Stimulated activated CD4-positive, alpha-beta T cell treated with anti-CD3 and anti-CD28 coated beads, Interleukin-12 subunit alpha, Interleukin-12 subunit beta, amount 100 ng/mL, for 4 hours (primary cell): ENCODE data around the gene STBD1.
"Not testable (repeated sequence)": the region's sequence is repeated elsewhere in the genome, so short reads cannot be mapped to it uniquely, and the experiment has no call there.

Experiments
- DNase-seq: peaks from one replicate; pipeline ENCODE4 v3.0.0-alpha.2; 2020

STBD1 gene

DNA sequence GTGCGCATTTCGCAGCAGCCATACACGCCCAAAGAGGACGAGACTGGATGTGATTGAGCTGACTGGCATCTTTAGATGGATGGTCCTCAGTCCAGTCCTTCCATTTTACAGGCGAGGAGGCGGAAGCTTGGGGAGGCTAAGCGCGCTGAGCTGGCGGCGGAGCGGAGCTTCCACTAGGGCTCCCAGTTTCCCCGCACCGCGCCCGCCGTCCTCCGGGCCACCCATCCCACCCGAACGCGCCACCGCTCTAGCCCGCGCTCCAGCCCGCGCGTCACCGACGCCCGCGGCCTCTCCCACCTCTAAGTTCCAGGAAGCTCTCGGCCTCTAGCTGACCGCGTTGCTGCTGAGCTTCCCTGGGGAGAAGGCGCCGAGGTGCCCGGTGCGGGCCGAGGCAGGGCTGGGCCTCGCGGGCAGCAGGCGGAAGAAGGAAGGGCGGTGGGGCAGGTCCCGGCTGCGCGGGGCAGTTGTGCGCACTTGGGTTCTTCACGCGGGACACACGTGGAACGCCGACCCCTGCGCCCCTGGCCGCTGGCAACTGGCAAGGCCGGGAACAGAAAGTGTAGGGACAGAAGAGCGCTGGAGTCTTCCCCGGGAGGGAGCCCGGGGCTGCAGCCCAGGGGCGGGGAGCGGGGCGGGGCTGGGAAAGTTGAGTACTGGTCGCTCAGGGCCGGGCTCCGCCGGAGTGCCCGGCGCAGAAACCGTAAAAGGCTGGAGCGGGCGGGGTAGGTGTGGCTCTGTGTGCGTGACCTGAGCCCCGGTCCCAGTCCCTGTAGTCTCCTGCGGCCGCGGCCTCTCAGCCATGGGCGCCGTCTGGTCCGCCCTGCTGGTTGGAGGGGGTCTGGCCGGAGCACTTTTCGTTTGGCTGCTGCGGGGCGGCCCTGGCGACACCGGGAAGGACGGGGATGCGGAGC, at the start of gene STBD1:
STBD1 (plus strand) TSS at position 763 of the 911 bp plus-strand sequence; CDS start at position 800, 37 bp downstream.
- peak; percentile 29 for DNase-seq

DNA sequence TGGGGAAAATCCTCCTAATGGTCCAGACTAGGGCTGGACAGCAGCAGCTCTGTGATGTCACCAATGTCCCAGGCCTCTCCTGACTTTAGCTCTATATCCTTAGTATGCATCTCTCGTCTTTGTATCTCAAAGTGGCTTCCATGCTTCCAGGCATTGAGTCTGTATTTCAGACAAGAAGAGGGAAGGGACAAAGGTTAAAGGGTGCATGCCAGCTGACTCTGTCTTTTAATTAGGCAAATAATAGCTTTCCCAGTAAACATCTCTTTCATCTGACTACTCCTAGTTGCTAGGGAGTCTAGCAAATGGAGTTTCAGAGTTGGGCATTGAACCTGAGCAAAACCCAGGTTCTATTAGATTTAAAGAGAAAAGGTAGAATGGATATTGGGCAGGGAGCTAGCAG, 49.6 kb upstream of the STBD1 start:
- DNase-seq = no peak

DNA sequence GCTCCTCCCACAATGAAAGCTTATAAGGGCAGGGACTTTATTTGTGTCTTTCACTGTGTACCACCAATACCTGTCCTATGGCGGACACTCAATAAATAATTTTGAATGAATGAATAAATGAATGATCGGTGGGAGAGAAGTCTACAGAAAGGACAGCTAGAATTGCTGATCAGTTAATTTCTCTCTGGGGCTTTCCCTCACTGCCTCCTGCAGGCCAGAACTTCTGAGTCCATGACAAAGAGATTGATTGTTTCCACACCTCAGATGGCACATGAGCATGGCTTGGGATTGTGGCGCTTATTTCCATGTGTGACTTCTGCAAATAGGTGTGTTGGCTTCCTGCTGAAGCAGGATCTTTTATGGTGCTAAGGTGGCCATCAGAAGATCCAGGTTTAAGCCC, 48.7 kb upstream of the STBD1 start:
- no peak for DNase-seq

DNA sequence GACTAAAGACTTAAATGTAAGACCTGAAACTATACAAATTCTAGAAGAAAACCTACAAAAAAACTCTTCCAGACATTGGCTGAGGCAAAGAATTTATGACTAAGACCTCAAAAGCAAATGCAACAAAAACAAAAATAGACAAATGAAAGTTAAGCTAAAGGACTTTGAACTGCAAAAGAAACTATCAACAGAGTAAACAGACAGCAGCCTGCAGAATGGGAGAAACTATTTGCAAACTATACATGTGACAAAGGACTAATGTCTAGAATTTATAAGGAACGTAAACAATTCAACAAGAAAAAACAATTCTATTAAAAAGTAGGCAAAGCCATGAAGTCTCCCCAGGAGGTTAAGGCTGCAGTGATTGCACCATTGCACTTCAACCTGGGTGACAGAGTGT, 46.0 kb upstream of the STBD1 start:
- DNase-seq = no peak

DNA sequence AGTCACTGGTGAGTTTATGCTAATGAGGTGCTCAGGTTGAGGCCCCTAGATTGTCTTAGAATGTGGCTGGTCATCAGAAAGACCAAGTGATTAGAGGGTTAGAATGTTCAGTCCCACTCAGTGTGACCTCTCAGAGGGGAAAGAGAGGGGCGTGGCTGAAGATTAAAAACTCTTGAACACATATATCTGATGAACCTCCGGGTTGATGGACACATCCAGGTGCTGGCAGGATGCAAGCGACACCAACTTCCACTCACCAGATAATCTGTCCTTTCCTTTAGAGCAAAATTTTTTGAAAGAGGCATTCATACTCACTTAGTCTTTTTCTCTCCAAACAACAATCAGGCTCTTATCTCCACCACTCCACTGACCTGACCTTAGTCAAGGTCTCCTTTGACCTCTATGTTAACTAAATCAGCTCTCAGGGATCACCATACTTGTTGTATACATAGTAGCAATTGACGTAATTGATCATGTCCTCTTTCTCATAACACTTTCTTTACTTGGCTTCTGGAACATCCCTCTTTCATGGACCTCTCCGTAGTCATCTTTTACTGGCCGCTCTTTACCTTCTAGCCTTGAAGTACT, 40.8 kb upstream of the STBD1 start:
- no peak for DNase-seq

DNA sequence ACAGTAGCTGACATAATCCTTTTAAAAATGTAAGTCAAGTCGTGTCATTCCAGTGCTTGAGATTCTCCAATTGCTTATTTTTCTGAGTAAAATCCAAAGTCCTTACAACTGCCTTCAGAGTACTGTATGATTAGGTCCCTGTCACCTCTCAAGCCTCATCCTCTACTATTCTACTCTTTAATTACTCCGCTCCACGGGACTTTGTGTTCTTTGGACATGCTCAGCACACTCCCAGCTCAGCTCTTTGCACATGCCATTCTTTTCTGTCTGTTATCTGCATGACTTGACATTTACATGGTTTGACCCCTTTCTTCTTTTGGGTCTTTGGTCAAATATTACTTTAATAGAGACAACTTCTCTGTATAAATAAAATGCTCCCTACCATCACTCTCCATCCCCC, 39.9 kb upstream of the STBD1 start:
- no peak for DNase-seq

DNA sequence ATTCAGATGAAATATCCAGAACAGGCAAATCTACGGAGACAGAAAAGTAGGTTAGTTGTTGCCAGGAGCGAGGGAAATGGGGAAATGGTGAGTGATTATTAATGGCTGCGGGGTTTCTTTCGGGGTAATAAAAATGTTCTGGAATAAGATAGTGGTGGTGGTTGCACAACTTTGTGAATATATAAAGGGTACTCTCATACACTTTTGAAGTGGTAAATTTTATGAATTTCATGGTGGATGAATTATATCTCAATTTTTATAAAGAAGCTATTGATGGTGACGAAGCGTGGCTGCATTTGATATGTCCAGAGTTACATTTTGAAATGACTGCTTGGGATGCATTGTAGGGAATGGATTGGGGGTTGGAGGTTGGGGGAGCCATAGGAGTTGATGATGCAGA, 38.7 kb upstream of the STBD1 start:
- no peak for DNase-seq

DNA sequence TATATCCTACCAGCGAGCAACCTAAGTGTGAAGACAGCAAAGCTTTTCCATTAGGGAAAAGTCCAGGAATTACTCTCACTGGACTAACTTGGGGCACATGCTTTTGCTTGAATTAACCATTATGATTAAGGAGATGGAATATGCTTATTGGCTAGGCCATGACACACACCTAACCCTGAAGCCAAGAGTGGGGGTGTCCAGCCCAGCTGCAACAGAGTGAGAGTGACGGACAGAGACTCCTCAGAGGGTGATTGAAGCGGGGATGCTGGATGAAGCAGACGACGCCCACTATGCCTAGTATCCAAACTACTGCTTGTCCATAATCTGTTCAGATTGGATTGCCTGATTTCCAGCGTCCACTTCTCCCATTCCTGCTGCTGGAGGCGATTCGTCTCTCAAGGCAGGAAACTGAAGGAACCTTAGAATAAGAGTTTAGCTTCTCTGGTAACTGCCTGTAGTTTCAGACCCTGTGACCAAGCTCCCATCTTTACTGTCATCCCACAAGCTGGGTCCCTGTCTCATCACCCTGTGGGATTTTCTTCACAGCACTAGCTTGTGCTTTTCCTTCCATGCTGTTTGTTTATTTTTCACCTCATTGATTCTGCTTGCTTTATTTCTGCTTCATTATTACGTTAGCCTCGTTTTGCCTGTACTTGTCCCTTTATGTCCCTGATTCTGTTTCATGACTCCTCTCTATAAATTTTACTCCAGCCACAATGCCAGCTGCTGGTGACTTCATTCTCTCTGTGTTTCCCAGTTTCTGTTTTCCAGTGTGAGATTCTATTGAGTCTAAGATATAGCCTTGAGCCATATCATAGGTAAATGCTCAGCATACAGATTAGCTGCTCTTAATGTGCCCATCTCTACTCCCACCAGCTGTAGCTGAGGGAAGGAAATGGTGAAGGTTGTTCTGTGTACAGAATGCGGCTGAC, 36.0 kb upstream of the STBD1 start:
- DNase-seq = no peak

DNA sequence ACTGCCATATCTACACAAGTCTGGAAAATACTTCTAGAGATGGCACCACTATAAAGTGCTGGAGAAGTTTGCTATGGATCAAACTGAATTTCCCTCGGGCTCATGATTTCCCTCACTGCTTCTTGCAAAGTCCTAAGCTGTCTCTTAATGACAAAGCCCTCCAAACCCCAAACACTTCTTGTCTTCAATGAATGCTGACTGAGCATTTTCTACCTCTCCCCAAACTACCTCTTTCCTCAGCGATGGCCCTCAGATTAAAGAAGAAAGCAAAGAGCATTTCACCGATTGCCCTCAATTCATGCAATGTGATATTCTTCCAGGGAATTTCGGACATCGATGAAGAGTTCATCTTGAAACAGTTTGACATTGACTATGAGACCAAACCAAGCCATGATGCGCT, 35.3 kb upstream of the STBD1 start:
- DNase-seq = no peak

DNA sequence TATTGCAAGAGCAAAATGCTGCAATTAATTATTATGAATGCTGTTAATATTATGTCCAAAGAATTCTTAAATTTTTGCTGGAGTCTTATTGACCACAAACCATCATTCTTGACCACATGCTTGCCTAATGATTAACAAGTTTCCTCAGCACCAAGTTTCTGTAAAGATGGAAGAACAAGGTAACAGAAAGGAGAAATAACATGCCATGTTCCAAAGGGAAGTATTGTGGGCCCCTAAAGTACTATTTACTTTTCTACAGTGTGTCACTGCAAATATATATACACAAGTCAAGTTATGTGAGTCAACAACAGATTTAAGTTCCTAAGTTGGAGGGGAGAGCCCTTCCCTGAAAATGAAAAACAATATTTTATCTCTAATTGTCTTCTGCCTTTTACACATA, 34.5 kb upstream of the STBD1 start:
- DNase-seq = no peak

DNA sequence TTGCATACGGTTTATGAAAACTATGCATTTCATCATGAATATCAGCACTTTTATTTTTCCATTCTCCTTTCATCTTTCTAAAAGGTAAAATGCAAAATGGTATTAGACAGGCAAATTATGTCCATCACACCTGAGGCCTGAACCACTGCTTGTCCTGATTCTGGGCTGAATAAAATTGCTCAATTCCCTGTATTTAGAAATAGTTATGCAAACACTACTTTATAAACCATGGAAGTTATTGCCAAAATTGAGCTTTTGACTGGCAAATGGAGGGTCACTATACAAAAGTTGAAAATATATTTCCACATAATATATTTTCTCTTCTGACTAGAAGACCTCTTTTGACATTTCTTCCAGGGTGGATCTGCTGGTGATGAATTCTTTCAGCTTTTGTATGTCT, 34.0 kb upstream of the STBD1 start:
- no peak for DNase-seq

DNA sequence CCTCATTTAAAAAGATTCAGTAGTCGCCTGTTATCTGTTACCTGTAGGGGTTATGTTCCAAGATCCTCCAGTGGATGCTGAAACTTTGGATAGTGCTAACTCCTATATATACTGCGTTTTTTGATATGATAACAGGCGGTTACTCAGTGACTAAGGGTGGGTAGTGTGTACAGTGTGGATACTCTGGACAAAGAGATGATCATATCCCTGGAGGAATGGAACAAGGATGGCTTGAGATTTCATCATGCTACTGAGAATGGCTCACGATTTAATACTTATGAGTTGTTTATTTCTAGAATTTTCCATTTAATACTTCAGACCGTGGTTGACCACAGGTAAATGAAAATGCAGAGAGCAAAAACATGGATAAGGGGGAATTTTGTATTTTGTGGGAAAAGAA, 33.5 kb upstream of the STBD1 start:
- DNase-seq = no peak

DNA sequence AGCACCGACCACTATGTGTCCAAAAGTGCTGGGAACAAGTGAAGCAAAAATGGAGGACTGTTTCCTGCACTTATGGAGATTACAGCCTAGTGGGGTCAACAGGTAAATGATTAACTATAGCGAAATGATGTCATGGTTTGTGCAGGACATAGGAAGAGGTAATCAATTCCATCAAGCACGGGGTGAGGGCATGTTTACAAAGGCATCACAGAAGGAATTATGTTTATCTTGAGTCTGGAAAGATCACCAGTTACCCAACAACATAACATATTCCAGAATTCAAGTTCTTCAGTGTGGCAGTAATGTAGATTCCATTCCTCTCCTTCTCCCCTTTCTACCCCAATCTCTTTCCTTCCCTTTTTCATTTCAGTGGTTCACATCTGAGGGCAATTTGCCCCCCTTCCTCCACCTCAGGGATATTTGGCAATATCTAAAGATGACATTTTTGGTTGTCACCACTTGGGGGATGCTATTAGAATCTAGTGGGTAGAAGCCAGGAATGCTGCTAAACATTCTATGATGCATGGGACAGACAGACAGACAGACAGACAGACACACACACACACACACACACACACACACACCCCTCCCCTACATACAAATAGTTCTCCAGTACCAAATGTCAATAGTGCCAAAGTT, 30.9 kb upstream of the STBD1 start:
- DNase-seq = no peak

DNA sequence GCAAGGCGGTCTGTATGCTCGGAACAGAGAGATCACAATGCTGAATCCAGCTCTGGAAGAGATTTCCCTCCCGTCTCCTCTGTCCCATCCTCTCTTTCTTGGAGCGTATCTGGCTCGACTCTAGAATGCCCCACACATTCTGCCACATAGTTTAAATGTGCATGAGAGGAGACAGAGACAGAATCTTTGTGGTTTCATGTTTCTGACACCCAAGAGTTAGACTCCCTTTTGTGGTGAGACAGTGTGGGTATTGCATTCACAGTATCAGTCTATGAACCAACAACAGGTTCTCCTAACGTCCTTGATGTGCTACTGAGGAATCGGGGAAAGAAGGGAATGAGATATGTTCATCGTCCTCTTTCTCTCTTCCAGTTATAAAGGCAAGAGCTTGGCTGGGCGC, 29.7 kb upstream of the STBD1 start:
- DNase-seq = no peak

DNA sequence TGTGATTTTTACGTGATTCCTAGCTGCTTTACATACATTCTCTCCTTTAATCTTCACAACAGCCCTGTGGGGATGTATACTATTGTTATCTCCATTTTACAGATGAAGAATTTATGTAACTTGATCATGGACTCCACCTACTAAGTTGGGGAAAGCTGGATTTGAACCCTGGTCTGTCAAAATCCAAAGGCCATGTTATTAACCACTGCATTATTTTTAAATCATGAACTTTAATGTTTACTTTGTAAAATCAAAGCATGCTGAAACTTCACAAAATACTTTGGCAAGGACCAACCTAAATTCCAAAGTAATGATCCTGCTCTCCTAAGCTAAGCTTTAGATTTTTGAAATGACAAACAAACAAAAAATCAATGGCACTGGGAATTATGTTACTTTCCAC, 28.9 kb upstream of the STBD1 start:
- no peak for DNase-seq

DNA sequence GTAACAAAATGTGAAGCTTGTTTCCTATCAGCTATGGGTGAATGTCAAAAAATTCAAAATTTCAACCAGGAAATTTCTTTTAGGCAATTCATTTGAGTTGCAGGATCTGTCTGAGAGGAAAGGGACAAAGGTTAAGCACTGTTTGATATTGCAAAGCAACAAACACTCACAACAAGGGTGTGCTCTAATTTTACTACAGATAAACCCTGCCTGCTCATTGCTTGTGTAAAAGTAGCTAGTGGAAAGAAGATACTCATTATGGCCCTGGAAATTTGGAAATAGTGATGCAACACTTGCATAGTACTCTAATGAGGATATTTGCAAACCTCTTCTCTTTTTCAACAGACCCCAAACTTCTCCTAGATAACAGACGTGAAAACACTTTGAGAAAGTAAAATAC, 27.9 kb upstream of the STBD1 start:
- no peak for DNase-seq

DNA sequence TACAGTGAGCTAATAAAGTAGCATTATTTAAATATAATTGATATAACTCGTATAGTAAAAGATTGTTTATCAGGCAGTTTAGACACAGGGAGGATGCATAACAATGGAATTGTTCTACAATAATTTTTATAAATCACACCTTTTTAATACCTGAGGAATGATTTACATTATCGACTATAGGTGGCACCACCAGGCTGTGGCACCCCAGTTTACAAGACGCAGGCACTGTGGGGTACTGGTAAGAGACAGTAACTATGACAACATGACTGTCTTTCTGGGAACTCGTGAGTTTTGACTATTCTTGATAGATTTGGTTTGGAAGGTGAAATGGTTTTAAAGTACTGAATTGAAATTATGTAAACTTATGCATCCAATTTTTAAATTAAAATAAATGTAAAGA, 27.1 kb upstream of the STBD1 start:
- DNase-seq = peak; percentile 7

DNA sequence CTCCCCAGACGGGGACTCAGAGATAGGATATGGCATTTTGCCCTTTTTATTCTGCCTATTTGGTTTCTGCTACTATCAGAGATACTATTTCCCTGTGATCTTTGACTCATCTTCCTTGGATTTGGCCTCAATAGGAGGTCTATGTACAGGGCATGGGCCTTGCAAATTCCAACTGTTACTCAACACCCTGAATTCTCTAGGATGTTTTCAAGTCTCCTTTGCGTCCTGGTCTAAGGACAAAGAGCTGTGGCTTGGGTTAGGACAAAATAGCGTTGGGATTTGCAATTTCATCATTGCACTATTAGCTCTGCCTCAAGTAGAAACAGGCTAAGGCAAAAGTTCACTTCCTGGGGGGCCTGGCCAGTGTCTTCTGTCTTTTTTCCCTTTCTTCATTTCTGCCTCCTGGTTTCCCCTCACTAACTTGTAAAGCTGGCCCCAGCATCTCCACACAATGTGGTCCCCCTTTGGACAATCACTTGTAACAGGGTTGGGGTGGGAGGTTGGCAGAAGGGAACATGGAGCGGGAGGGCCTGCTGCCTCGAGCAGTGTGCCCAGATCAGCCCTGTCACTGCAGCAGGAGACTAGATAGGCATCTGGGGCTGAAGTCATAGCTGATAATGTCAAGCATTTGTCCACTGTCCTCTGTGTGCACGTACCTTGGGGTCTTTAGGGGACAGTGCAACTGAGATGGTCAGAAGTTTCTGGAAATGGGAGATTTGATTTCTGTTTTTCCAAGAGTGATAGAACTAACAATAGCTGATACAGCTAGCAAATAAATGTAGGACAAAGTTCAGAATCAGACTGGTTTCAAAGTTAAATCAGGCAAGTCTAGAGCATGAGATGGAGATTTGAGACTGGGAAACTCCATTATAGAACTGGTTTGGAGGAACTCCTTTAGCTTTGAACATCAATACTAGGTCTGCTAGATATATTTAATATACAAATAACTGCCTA, 25.8 kb upstream of the STBD1 start:
- DNase-seq = no peak

DNA sequence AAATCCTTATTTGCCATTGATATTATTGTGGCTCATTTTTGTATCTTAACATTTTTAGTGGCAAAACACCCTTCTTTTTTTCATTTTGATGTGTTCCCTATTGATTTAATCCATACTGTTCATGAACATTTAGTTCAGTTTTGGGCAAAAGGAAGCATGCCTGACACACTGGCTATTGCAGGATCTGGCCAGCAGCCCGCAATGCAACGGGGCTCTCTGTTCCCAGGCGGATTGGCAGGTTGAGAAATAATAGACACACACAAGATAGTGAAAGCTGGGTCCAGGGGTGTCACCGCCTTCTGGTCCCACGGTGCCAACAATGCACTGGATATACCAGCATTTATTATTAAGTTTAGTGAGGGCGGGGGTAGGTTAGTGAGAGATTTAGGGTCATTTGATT, 24.9 kb upstream of the STBD1 start:
- not testable (repeated sequence) for DNase-seq

DNA sequence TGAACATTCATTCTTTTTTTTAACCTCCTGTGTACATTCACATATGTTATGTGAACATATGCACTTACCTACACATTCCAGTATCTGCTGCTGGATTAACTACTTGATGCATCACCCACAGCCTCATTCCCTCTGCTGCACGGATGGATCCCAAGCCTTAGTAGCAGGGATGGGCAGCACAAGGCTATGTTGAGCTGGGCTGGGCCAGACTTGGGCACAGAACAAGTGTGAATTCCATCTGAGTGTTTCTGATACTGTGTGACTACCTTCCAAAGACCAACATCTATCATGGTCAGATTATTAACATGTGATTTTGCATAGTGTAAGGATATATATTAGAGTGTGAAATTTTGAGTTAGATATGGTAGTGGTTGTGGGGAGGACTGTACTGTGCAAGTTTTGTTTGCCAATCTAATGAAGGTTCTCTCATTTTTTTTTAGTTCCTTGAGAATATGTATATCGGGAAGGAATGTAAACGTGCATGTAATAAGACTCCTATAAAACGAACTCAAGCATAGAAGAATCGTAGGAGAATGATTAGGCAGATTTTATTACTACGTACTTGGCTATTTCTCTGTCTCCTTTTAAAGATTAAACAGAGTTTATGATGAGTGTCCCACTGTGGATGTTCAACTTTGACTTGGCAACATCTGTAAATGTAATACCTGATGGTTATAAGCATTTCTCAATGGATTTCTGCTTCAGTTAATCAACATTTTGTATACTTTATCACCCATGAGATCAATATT, 23.4 kb upstream of the STBD1 start:
- no peak for DNase-seq

DNA sequence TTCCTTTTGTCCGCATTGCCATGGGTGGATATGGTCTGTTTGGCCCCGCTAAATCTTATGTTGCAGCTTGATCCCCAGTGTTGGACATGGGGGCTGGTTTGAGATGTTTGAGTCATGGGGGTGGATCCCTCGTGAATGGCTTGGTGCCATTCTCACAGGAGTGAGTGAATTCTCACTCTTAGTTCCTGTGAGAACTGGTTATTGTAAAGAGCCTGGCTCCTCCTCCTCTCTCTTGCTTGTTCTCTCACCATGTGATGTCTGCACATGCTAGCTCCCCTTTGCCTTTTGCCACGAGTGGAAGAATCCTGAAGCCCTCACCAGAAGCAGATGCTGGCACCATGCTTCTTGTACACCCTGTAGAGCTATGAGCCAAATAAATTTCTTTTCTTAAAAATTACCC, 22.6 kb upstream of the STBD1 start:
- no peak for DNase-seq
